ENCODE data around the gene MOK. TPM values are rescaled to one million over a fixed set of nuclear protein-coding genes. Genes with fewer than 3 reads are reported as not detected.

Gene MOK
- total RNA-seq, 4 donors from 2014 or later: 3.0 to 16.0 (median 11.1) TPM

GRCh38 chr14:102288139-102288538 lies 16.8 kb downstream of the MOK start:
- Histone ChIP-seq H3K9me3 (no peaks in the 10 kb centered on the region), H3K27me3 (no peaks in the 10 kb centered on the region), H3K27ac (no peak overlapping the region), H3K36me3 (no peaks in the 10 kb centered on the region), H3K4me1 (peaks cover 0 to 9% (median 2%) of the 10 kb centered on the region in 4 donors), H3K4me3 (no peak overlapping the region)
- intact Hi-C loops (cut with DNase I; ENCODE audit: low total_unique reads) (no loop called here), in situ Hi-C loops (cut with MboI; ENCODE audit: low pct_ligation_motif_present in 1 of 4, low pct_unique_long_range_greater_than_20kb in 1 of 4, low sequenced_read_pairs in 3 of 4) (no loop called here)
- WGBS, 2 donors (ENCODE audit: low coverage in 1 of 2): 93 to 98% methylated on average over 2 of the region's 2 CpGs
- no peak for DNase-seq
- TF ChIP-seq EP300 (IDR thresholded peaks at IDR 0.05; ENCODE audit: low read depth): no peak
- TF ChIP-seq POLR2A (IDR thresholded peaks at IDR 0.05): no peak
- no peak for TF ChIP-seq CTCF (IDR thresholded peaks at IDR 0.05)
- no peak for TF ChIP-seq POLR2AphosphoS5 (IDR thresholded peaks at IDR 0.05)

- 95 to 100% methylated on average over 2 of the region's 2 CpGs for WGBS, 2 donors (ENCODE audit: low coverage in 1 of 2)
- DNase-seq: no peak
- intact Hi-C loops (cut with DNase I; ENCODE audit: low total_unique reads): no loop called here
Observed at GRCh38 chr14:102285106-102285505, 19.9 kb downstream of the MOK start.

GRCh38 chr14:102283631-102284129 lies 21.3 kb downstream of the MOK start:
- Histone ChIP-seq H3K4me3 (no peak overlapping the region), H3K9me3 (no peaks in the 10 kb centered on the region), H3K27ac (no peak overlapping the region), H3K36me3 (no peaks in the 10 kb centered on the region), H3K4me1 (no peaks in the 10 kb centered on the region), H3K27me3 (no peaks in the 10 kb centered on the region)
- WGBS, 2 donors (ENCODE audit: low coverage in 1 of 2): 67% methylated on average over 2 of the region's 2 CpGs; no CpG with 5 or more reads in 1 of the 2 donors
- in situ Hi-C loops (cut with MboI; ENCODE audit: low pct_ligation_motif_present in 1 of 4, low pct_unique_long_range_greater_than_20kb in 1 of 4, low sequenced_read_pairs in 3 of 4) (no loop called here), intact Hi-C loops (cut with DNase I; ENCODE audit: low total_unique reads) (no loop called here)
- no peak for DNase-seq
- TF ChIP-seq EP300 (IDR thresholded peaks at IDR 0.05; ENCODE audit: low read depth): no peak
- TF ChIP-seq POLR2AphosphoS5 (IDR thresholded peaks at IDR 0.05): no peak
- no peak for TF ChIP-seq POLR2A (IDR thresholded peaks at IDR 0.05)
- no peak for TF ChIP-seq CTCF (IDR thresholded peaks at IDR 0.05)

More at GRCh38 chr14:102285106-102285505, 19.9 kb downstream of the MOK start:
- H3K4me1 ChIP-seq: no peaks in the 10 kb centered on the region
- H3K27ac ChIP-seq: no peak overlapping the region
- H3K9me3 ChIP-seq: no peaks in the 10 kb centered on the region
- no peak for TF ChIP-seq POLR2A (IDR thresholded peaks at IDR 0.05)
- TF ChIP-seq POLR2AphosphoS5 (IDR thresholded peaks at IDR 0.05): no peak
- no peak for TF ChIP-seq EP300 (IDR thresholded peaks at IDR 0.05; ENCODE audit: low read depth)
- H3K4me3 ChIP-seq: no peak overlapping the region
- no peaks in the 10 kb centered on the region for H3K27me3 ChIP-seq
- H3K36me3 ChIP-seq: no peaks in the 10 kb centered on the region
- in situ Hi-C loops (cut with MboI; ENCODE audit: low pct_ligation_motif_present in 1 of 4, low pct_unique_long_range_greater_than_20kb in 1 of 4, low sequenced_read_pairs in 3 of 4): no loop called here

GRCh38 chr14:102282751-102283465 lies 22.1 kb downstream of the MOK start:
- H3K27me3 ChIP-seq: no peaks in the 10 kb centered on the region
- WGBS, 2 donors (ENCODE audit: low coverage in 1 of 2): 81 to 90% methylated on average over 5 to 9 of the region's 9 CpGs
- no peaks in the 10 kb centered on the region for H3K9me3 ChIP-seq
- peaks cover 0 to 5% (median 0%) of the 10 kb centered on the region in 4 donors for H3K4me1 ChIP-seq
- in situ Hi-C loops (cut with MboI; ENCODE audit: low pct_ligation_motif_present in 1 of 4, low pct_unique_long_range_greater_than_20kb in 1 of 4, low sequenced_read_pairs in 3 of 4) (no loop called here), intact Hi-C loops (cut with DNase I; ENCODE audit: low total_unique reads) (no loop called here)
- no peak for TF ChIP-seq POLR2AphosphoS5 (IDR thresholded peaks at IDR 0.05)
- no peak for TF ChIP-seq CTCF (IDR thresholded peaks at IDR 0.05)
- TF ChIP-seq POLR2A (IDR thresholded peaks at IDR 0.05): no peak
- TF ChIP-seq EP300 (IDR thresholded peaks at IDR 0.05; ENCODE audit: low read depth): no peak
- no peaks in the 10 kb centered on the region for H3K36me3 ChIP-seq
- no peak overlapping the region for H3K27ac ChIP-seq
- H3K4me3 ChIP-seq: no peak overlapping the region
- DNase-seq: no peak
